Loucy (cell line): ENCODE measurements around the gene TPMT.

Experiments used
- H2AFZ ChIP-seq: fragments of 200-600 bp; sonication (generic); 2 replicates; pipeline ENCODE4 v1.6.0; 2016; ENCODE audit warnings: antibody characterized with exemption, mild to moderate bottlenecking, low read length, moderate library complexity
- H3F3A ChIP-seq: fragments of 200-600 bp; 2 replicates; pipeline ENCODE4 v1.6.0; 2016; ENCODE audit warnings: antibody characterized with exemption, low read depth, mild to moderate bottlenecking
- H3K27me3 ChIP-seq: fragments of 200-600 bp; sonication (generic); 2 replicates; pipeline ENCODE4 v1.6.1; 2014; ENCODE audit warnings: low read length, mild to moderate bottlenecking; ENCODE audit not compliant: insufficient read depth, poor library complexity, severe bottlenecking
- H3K36me3 ChIP-seq: fragments of 200-600 bp; sonication (generic); 2 replicates; pipeline ENCODE4 v1.6.1; 2016; ENCODE audit warnings: low read length; ENCODE audit not compliant: insufficient read depth
- H3K4me1 ChIP-seq: fragments of 200-600 bp; sonication (generic); 2 replicates; pipeline ENCODE4 v1.5.1; 2014; ENCODE audit warnings: low read length, mild to moderate bottlenecking; ENCODE audit not compliant: insufficient read depth, poor library complexity, severe bottlenecking
- H3K4me2 ChIP-seq: fragments of 200-600 bp; sonication (generic); 2 replicates; pipeline ENCODE4 v1.6.0; 2014; ENCODE audit warnings: antibody characterized with exemption, low read length, low read depth, mild to moderate bottlenecking; ENCODE audit not compliant: poor library complexity, severe bottlenecking
- H3K4me3 ChIP-seq: fragments of 200-600 bp; sonication (generic); 2 replicates; pipeline ENCODE4 v1.5.1; 2014; ENCODE audit warnings: low read length, mild to moderate bottlenecking, mixed read lengths; ENCODE audit not compliant: poor library complexity, severe bottlenecking
- H3K79me2 ChIP-seq: fragments of 200-600 bp; sonication (generic); 2 replicates; pipeline ENCODE4 v1.6.1; 2014; ENCODE audit warnings: low read length; ENCODE audit not compliant: insufficient read depth
- H3K9ac ChIP-seq: fragments of 200-600 bp; sonication (generic); 2 replicates; pipeline ENCODE4 v1.6.0; 2014; ENCODE audit warnings: mild to moderate bottlenecking, low read depth, low read length, moderate library complexity; ENCODE audit not compliant: poor library complexity, severe bottlenecking
- H3K9me2 ChIP-seq: fragments of 200-600 bp; sonication (generic); replicated peaks from 2 replicates; pipeline ENCODE4 v1.6.1; 2016; ENCODE audit warnings: low read depth, low read length, mixed read lengths
- H3K9me3 ChIP-seq: fragments of 200-600 bp; sonication (generic); 2 replicates; pipeline ENCODE4 v1.6.1; 2014; ENCODE audit warnings: mild to moderate bottlenecking, antibody characterized with exemption, low read length, low read depth; ENCODE audit not compliant: insufficient read depth
- H4K20me1 ChIP-seq: fragments of 200-600 bp; sonication (generic); 2 replicates; pipeline ENCODE4 v1.6.0; 2014; ENCODE audit warnings: antibody characterized with exemption, low read length, mild to moderate bottlenecking; ENCODE audit not compliant: insufficient read depth, poor library complexity, severe bottlenecking
- EZH2phosphoT487 ChIP-seq: fragments of 200-600 bp; IDR thresholded peaks from 2 replicates; pipeline ENCODE4 v1.6.1; 2018; ENCODE audit warnings: antibody characterized with exemption, mild to moderate bottlenecking, moderate library complexity, borderline replicate concordance
- TF ChIP-seq, protein P1 (sequence below): fragments of 200-600 bp; sonication (generic); conservative IDR thresholded peaks from 2 replicates; pipeline ENCODE4 v1.5.1; 2014; ENCODE audit warnings: mild to moderate bottlenecking, antibody characterized with exemption, low read length

The TPMT gene

DNA sequence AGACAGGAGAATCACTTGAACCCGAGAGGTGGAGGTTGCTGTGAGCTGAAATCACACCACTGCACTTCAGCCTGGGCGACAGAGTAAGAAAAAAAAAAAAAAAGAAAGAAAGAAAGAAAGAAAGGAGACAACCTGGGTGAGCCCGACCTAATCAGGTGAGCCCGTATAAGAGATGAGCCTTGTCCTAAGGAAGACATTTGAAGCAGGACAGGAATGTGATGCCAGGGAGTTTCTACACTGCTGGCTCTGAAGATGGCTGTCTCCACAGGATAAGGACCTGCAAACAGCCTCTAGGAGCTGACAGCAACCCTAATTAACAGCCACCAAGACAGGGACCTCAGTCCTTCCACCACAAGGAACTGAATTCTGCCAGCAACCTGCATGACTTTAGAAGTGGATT is 74.3 kb downstream of the TPMT start:
- TF ChIP-seq, protein P1, sequence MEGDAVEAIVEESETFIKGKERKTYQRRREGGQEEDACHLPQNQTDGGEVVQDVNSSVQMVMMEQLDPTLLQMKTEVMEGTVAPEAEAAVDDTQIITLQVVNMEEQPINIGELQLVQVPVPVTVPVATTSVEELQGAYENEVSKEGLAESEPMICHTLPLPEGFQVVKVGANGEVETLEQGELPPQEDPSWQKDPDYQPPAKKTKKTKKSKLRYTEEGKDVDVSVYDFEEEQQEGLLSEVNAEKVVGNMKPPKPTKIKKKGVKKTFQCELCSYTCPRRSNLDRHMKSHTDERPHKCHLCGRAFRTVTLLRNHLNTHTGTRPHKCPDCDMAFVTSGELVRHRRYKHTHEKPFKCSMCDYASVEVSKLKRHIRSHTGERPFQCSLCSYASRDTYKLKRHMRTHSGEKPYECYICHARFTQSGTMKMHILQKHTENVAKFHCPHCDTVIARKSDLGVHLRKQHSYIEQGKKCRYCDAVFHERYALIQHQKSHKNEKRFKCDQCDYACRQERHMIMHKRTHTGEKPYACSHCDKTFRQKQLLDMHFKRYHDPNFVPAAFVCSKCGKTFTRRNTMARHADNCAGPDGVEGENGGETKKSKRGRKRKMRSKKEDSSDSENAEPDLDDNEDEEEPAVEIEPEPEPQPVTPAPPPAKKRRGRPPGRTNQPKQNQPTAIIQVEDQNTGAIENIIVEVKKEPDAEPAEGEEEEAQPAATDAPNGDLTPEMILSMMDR: no peak
- TF ChIP-seq EZH2phosphoT487: no peak
- H4K20me1 ChIP-seq: no peaks in the 10 kb centered on the region
- no peak overlapping the region for H3K9ac ChIP-seq
- H3K9me3 ChIP-seq: peaks cover 4% of the 10 kb centered on the region; the same call in 1 of the 2 replicates
- H3K27me3 ChIP-seq: no peaks in the 10 kb centered on the region
- no peaks in the 10 kb centered on the region for H3K9me2 ChIP-seq
- H3K4me1 ChIP-seq: no peaks in the 10 kb centered on the region
- H3K79me2 ChIP-seq: no peaks in the 10 kb centered on the region
- H2AFZ ChIP-seq: no peak overlapping the region
- no peak overlapping the region for H3K4me3 ChIP-seq
- no peak overlapping the region for H3K4me2 ChIP-seq
- H3K36me3 ChIP-seq: no peaks in the 10 kb centered on the region
- no peaks in the 10 kb centered on the region for H3F3A ChIP-seq

DNA sequence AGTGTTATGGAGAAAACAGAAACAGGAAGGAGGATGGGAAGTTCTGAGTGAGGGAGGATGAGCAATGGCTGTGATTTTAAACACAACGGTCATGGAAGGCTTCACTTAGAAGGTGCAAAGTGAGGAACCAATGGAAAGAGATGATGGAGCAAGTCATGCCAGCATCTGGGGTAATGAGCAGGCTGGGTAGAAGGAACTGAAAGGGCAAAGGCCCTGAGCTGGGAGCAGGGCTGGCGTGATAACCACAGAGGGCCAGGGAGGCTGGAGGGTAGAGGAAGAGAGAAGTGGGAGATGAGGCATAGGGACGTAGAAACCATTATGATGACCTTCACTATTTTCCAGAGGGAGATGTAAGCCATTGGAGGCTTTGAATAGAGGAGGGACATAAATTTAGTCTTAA is 76.0 kb downstream of the TPMT start:
- H3K4me3 ChIP-seq: no peak overlapping the region
- TF ChIP-seq, protein P1: no peak
- no peak for TF ChIP-seq EZH2phosphoT487
- no peak overlapping the region for H2AFZ ChIP-seq

More for the DNA sequence above, 76.0 kb downstream of the TPMT start:
- Histone ChIP-seq H3K79me2 (no peaks in the 10 kb centered on the region), H3K36me3 (no peaks in the 10 kb centered on the region), H3K9ac (no peak overlapping the region), H3K9me3 (peaks cover 5% of the 10 kb centered on the region; the same call in 1 of the 2 replicates), H3K9me2 (no peaks in the 10 kb centered on the region), H3F3A (no peaks in the 10 kb centered on the region), H4K20me1 (no peaks in the 10 kb centered on the region), H3K4me2 (no peak overlapping the region), H3K27me3 (no peaks in the 10 kb centered on the region), H3K4me1 (no peaks in the 10 kb centered on the region)
